Choroid plexus epithelial cell (primary cell): Measurements from ENCODE around the gene TAL1.
A peak's percentile ranks its signal among the peaks of the same experiment; 100 is the strongest.

ENCODE experiments used
- DNase-seq: peaks from one replicate; pipeline ENCODE4 v3.0.0-alpha.2; 2010; ENCODE audit warnings: low read depth
- H3K4me3 ChIP-seq: 2 replicates; pipeline ENCODE4 v1.5.1; 2011; ENCODE audit warnings: low read depth, mild to moderate bottlenecking, control low read depth, low read length, moderate library complexity
- TF ChIP-seq, protein P1 (sequence below): conservative IDR thresholded peaks from 2 replicates; pipeline ENCODE4 v1.5.1; 2011; ENCODE audit warnings: low read depth, mild to moderate bottlenecking, control low read depth, inconsistent platforms, low read length, moderate library complexity

The TAL1 gene

DNA sequence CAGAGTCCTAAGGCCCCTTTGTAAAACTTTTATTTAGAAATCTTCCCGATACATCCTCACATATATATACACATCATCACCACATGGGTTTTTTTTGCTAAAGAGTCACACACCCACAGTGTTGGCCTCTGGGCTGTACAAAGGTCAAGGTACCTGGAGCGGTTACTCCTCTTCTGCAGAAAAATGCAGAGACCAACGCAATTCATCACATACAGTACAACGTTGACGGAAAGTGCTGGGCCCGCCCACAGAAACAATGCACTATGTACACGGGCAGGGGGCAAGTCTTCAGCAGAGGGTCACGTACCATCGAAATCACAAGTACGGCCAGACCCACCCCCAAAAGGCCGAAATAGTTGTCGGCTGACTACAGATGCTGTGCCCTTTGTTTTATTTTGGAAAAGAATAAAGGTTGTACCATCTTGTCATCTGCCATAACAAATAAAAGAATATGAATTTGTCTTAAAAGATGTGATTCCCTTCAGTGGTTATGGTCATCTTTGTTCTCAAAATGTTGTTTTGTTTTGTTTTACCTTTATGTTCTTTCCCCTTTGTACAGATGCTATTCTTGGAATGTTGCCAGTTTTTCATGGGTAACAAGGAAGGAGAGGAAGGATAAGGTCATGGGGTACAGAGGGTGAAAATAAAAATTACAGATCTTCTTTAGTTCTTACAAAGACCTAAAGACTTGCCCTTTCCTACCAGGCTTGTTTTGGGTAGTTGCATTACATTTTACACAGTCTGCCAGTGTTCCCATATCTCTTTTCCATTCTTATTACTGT is 15.6 kb downstream of the TAL1 start:
- no peak for DNase-seq
- H3K4me3 ChIP-seq = no peak overlapping the region
- TF ChIP-seq, protein P1, sequence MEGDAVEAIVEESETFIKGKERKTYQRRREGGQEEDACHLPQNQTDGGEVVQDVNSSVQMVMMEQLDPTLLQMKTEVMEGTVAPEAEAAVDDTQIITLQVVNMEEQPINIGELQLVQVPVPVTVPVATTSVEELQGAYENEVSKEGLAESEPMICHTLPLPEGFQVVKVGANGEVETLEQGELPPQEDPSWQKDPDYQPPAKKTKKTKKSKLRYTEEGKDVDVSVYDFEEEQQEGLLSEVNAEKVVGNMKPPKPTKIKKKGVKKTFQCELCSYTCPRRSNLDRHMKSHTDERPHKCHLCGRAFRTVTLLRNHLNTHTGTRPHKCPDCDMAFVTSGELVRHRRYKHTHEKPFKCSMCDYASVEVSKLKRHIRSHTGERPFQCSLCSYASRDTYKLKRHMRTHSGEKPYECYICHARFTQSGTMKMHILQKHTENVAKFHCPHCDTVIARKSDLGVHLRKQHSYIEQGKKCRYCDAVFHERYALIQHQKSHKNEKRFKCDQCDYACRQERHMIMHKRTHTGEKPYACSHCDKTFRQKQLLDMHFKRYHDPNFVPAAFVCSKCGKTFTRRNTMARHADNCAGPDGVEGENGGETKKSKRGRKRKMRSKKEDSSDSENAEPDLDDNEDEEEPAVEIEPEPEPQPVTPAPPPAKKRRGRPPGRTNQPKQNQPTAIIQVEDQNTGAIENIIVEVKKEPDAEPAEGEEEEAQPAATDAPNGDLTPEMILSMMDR = no peak

DNA sequence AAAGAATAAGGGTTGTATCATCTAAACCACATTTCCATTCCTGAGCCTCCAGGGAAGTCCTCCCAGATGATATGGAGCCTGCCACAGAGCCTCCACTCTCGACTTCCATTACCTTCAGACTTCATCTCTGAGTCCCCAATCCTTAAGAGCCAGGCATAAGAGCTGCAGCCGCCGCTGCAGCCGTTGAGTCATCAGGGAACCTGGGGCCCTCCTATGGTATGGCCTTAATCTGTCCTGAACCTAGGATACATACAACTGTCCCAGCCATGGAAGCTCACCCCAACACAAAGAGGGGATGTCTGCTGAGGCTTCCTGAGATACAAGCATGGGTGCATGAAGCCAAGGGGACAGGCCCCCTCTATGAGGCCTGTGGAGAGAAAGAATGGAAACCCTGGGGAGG is 16.3 kb downstream of the TAL1 start:
- no peak overlapping the region for H3K4me3 ChIP-seq
- no peak for DNase-seq
- TF ChIP-seq, protein P1 = no peak

DNA sequence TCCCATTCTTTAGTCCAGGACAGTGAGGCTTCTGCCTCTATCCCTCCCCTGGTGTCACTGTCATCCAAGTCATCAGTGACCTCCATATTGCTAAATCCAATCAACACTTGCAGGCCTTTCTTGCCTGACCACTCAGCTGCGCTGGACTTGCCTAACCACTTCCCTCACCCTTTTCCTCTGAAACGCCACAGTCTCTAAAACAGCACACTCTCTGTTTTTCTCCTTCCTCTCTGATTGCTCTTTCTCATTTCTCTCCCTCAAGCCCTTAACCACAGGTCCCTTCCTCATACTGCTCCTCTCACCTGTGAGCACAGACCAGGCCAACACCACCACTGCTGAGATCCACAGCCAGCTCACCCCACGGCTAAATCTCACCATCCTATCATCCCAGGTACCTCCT is 17.5 kb downstream of the TAL1 start:
- DNase-seq = no peak
- TF ChIP-seq, protein P1 = no peak
- no peak overlapping the region for H3K4me3 ChIP-seq

DNA sequence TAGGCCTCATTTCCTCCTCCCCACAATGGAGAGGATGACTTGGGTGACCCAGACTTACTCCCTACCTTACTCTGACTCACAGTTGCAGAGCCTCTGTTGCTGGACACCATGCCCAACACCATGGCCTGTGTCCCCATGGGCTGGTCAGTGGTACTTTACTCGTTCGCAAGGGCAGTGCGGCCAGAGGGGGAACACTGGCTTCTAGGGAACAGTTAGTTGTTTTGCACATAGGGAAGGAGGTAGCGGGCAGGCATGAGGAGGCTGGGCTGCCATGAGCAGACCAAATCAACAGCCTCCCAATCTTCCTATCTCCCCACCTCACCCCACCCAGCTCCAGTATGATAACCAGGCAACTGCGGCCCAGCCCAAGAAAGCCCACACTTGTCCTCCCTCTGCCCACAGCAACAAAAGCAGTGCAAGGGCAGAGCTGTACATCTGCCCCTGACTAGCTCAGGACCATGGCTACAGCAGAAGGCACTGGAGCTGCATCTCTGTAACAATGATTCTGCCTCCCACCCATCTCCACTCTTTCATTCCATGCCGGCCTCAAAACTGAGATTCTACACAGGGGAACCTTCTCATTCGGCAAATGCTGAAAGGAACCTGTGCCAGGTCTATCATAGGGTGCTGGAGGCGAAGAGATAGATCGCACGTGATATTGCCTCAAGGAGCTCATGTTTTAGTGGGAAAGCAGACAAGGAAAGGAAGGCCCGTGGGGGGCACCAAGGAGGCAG is 18.6 kb downstream of the TAL1 start:
- TF ChIP-seq, protein P1 = no peak
- H3K4me3 ChIP-seq = no peak overlapping the region
- DNase-seq = no peak

DNA sequence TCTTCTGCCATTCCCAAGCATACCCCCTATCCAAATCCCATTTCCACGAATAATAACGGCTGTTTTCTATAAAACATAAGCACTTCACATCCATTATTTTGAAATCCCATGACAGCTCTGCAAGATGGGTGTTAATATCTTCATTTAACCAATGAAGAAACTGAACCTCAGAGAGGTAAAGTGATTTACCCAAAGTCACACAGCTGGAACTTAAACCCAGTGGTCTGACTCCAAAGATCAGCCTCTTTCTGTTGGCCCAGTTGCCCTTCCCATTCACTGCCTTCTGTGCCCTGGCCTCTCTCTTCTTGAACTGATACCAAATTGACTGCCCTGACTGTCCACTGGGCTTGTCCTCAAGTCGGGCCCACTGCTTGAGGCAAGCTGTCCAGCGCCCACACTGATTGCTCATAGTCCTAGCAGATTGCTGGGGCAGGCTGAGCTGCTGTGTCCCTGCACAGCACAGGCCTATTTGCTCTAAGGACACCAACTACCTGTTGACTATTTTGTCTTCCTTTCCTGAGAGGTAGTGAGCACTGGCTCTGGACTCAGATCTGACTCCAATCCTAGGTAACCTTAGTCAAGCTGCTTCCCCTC is 19.3 kb downstream of the TAL1 start:
- TF ChIP-seq, protein P1 = no peak
- no peak for DNase-seq
- H3K4me3 ChIP-seq = no peak overlapping the region

DNA sequence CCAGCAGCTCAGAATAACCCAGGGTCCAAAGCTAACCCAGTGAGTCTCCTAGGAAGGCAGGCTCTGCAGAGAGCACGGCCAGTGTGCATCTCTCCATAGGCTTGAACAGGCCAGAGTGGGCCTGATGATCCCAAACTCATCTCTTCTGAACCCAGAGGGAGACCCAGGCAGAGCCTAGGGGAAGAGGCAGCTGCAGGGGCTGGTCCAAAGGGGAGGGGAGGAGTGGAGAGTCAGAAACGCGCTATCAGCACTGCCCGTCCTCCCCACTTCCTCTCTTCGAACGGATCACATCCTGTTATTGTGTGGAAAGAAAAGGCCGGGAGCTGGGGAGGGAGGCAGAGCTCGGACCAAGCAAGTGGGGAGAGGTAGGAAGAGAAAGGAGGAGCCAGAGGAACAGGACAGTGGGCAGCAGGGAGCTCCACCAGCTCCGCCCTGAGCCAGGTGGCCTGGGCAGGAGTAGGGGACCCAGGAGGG is 20.2 kb downstream of the TAL1 start:
- TF ChIP-seq, protein P1 = no peak
- DNase-seq = peak; percentile 14
- H3K4me3 ChIP-seq = no peak overlapping the region
